ENCODE data around the gene GTPBP1.

- TF ChIP-seq POLR2AphosphoS5 (IDR thresholded peaks at IDR 0.05; ENCODE audit: low read depth, low read length) (no peak), POLR2A (IDR thresholded peaks at IDR 0.05; ENCODE audit: low read depth, low read length) (no peak)
Measured at GRCh38 chr22:38717244-38717643, 11.5 kb downstream of the GTPBP1 start.

Measured in GM12892 (cell line).